Mucosa of descending colon (tissue), 3 donors: ENCODE results near the gene EXTL1. TPM values are rescaled to one million over a fixed set of nuclear protein-coding genes. Genes with fewer than 3 reads are reported as not detected.

Experiments used
- ATAC-seq: fragments of 200-7000 bp; cut with Tn5 transposase; one replicate; pipeline ENCODE4 v1.9.1; 2020; ENCODE audit warnings: mild to moderate bottlenecking, moderate library complexity
- DNase-seq, 3 donors: peaks; one replicate each; pipeline ENCODE4 v3.0.0-alpha.2; 2020
- H3K36me3 ChIP-seq: fragments of 200-600 bp; one replicate; pipeline ENCODE4 v1.8.0; 2021; ENCODE audit warnings: low read depth, mild to moderate bottlenecking
- H3K4me1 ChIP-seq: fragments of 200-600 bp; one replicate; pipeline ENCODE4 v1.8.0; 2021; ENCODE audit warnings: low read depth, mild to moderate bottlenecking
- H3K4me3 ChIP-seq: fragments of 200-600 bp; one replicate; pipeline ENCODE4 v1.8.0; 2021; ENCODE audit warnings: mild to moderate bottlenecking
- H3K9me3 ChIP-seq: fragments of 200-600 bp; one replicate; pipeline ENCODE4 v1.8.0; 2021; ENCODE audit warnings: mild to moderate bottlenecking
- intact Hi-C, 2 donors: fragments of 100-400 bp; cut with DNase I in 1 of 2; cut with micrococcal nuclease in 1 of 2; formaldehyde crosslinking; loops; one replicate each; pipeline versions ENCODE4 v1.11.0 to v1.11.1; 2022; cut with DNase I, micrococcal nuclease
- total RNA-seq, 3 donors: library from RNA; stranded (reverse); fragmentation: NEBNext Ultra II Directional in 2 of 3; extraction: Animal tissue kit (Norgen Biotek cat#: 25700) in 2 of 3; gene quantifications; one replicate each; pipeline versions ENCODE4 v1.2.1 to v1.2.4, GENCODE V29; 2021 to 2023
- TF ChIP-seq, protein P1 (sequence below): fragments of 200-600 bp; IDR thresholded peaks from one replicate; pipeline ENCODE4 v1.8.0; 2022; ENCODE audit warnings: antibody characterized with exemption, mild to moderate bottlenecking
- donor health status: DM: no; HTN: no; CAD: no; lungs with moderate emphysema.
- donor health status: DM: no; HTN: no; CAD: no.
- donor health status: DM: no; HTN: yes; CAD: no.

The EXTL1 gene
- total RNA-seq, 3 donors from 2014 or later, result 0.14 to 1.7 TPM; not detected in 1

DNA sequence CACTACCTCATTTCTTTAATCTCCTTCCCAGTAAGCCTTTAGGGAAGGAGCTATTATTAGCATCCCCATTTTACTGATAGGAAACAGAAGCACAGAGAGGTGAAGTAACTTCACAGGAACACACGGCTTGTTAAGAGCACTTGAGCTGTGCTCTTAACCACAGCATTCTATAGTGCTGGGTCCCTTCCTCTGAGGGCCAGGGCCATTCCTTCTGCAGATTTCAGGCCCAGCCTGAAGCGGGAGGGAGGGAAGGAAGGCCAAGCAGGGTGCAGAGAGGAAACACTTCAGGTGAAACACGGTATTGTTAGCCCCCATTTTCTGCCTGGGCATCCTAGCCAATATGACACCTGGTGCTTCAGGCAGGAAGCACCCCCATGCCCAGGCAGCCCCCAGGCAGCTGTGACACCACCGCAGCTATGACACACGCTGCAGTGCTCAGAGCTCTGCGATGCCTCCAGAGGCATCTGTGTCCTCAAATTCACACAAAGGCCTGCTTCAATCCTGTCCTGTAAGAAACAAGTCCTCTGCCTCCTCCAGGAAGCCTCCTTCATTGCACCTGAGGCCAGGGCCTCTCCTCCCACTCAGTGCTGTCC lies 4.5 kb upstream of the EXTL1 start:
- ATAC-seq (no peak), DNase-seq (no peak)
- TF ChIP-seq, protein P1, sequence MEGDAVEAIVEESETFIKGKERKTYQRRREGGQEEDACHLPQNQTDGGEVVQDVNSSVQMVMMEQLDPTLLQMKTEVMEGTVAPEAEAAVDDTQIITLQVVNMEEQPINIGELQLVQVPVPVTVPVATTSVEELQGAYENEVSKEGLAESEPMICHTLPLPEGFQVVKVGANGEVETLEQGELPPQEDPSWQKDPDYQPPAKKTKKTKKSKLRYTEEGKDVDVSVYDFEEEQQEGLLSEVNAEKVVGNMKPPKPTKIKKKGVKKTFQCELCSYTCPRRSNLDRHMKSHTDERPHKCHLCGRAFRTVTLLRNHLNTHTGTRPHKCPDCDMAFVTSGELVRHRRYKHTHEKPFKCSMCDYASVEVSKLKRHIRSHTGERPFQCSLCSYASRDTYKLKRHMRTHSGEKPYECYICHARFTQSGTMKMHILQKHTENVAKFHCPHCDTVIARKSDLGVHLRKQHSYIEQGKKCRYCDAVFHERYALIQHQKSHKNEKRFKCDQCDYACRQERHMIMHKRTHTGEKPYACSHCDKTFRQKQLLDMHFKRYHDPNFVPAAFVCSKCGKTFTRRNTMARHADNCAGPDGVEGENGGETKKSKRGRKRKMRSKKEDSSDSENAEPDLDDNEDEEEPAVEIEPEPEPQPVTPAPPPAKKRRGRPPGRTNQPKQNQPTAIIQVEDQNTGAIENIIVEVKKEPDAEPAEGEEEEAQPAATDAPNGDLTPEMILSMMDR, result no peak
- Histone ChIP-seq H3K4me3 (no peak overlapping the region), H3K36me3 (no peaks in the 10 kb centered on the region), H3K9me3 (no peaks in the 10 kb centered on the region), H3K4me1 (no peaks in the 10 kb centered on the region)
- intact Hi-C loops, result no loop called here

DNA sequence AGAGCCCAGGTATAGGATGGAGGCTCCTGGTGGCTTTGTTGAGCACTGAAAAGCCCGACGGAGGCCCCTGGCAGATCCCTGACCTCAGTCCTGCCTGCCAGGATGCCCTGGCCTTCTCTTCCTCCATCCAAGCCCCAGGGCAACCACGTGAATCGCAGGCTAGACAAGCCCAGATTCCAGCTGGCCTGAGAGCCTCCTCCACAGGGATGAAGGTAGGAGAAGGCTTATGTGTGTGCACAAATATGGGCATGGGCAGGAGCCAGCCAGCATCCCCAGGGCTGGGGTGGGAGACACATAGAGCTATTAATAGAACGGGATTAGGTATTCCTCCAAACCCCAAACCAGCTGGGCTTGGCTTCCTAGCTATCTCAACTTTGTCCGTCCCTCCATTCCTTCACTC lies 4.0 kb upstream of the EXTL1 start:
- no peak overlapping the region for H3K4me3 ChIP-seq
- intact Hi-C loops, result no loop called here
- DNase-seq, result no peak
- H3K9me3 ChIP-seq, result no peaks in the 10 kb centered on the region
- TF ChIP-seq, protein P1, result no peak
- ATAC-seq, result no peak
- no peaks in the 10 kb centered on the region for H3K36me3 ChIP-seq
- H3K4me1 ChIP-seq, result no peaks in the 10 kb centered on the region

DNA sequence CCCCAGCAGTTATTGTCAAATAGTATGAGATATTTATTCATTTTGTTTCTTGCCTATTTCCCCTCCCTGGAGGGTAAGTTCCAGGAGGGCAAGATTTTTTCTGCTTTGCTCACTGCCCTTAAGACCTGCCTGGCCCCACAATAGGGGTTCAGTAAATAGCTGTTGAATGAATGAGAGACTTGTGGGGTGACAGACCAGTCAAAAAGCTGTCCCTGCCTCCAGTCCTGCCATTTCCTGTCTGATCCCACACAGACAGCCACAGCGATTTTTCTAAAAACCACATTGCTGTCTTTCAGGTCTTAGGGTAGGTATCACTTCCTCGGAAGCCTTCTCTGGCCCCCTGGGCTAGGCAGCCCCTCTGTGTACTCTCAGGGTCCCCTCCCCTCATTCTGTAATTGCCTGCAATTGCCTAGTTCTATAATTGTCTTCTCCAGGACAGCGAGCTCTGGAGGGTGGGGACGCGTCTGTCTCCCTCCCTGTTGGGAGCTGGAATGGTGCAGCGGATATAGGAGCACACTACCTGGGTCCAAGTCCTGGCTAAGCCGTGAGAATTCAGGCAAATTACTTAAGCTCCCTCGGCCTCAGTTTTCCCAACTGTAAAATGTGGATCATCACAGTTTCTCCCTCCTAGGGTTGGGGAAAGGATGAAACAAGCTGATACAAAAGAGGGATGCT lies 1.8 kb upstream of the EXTL1 start:
- intact Hi-C loops, result no loop called here
- H3K4me1 ChIP-seq, result no peaks in the 10 kb centered on the region
- TF ChIP-seq, protein P1, result no peak
- ATAC-seq (no peak), DNase-seq (no peak)
- H3K9me3 ChIP-seq, result no peaks in the 10 kb centered on the region
- H3K4me3 ChIP-seq, result no peak overlapping the region
- no peaks in the 10 kb centered on the region for H3K36me3 ChIP-seq

DNA sequence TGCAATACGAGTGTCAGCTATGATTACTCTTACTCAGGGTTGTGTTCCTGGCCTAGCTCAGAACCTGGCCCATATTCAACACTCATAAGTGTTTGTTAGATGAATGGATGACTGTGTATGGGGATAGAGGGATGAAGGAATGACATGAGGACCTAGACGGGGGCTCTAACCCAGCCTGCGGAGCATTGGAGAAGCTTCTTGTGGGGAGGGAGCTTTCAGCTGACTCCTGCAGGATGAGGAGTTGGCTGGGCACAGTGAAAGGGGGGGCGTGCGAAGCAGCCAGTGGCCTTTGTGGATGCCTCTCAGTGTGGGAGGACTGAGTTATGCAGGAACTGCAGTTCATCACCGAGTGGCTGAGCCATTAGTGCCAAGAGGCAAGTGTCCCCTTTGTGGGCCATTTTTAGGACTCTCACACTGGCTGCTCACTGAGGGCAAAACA lies 1.2 kb upstream of the EXTL1 start:
- intact Hi-C loops, result no loop called here
- H3K4me1 ChIP-seq, result no peaks in the 10 kb centered on the region
- TF ChIP-seq, protein P1, result no peak
- no peaks in the 10 kb centered on the region for H3K36me3 ChIP-seq
- no peaks in the 10 kb centered on the region for H3K9me3 ChIP-seq
- DNase-seq, result no peak
- no peak for ATAC-seq
- no peak overlapping the region for H3K4me3 ChIP-seq

DNA sequence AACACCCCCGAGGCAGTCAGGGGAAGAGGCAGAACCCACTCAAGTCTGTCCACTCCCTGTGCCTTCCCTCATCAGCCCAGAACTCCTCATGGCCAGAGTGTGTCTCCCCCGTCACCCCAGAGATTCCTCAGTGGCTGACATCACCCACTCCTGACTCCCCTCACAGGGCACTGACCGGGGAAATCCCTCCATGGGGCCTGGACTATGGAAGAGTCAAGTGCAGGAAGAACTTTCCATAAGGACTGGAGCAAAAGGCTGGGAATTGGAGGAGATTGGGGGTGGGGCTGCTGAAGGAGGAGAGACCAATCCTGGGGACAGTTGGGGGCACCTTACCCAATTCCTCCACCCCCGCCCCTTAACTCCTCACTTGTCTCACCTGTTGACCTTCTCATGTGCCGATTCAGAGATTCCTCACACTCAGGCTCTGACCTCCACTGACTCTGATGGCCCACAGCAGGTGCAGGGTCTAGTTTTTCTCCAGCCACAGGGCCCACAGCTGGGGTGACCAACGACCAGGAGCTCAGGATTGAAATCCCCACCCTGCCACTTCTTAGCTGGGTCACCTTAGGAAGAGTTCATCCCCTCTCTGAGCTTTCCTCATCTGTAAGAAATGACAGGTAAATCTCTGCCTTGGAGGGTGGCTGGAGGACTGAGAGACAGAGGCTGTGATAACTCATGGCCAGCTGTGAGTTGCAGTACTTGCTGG lies 481 bp upstream of the EXTL1 start:
- TF ChIP-seq, protein P1, result no peak
- Histone ChIP-seq H3K4me1 (no peaks in the 10 kb centered on the region), H3K4me3 (no peak overlapping the region), H3K9me3 (no peaks in the 10 kb centered on the region), H3K36me3 (no peaks in the 10 kb centered on the region)
- intact Hi-C loops, result no loop called here
- no peak for ATAC-seq
- no peak for DNase-seq
